Neuronal stem cell (in vitro differentiated cells): ENCODE data around the gene PTPN3.

ENCODE experiments used
- DNase-seq: peaks from one replicate; pipeline ENCODE4 v3.0.0-alpha.2; 2013; ENCODE audit warnings: low spot score
- H2AFZ ChIP-seq: one replicate; pipeline ENCODE4 v1.6.1; 2013; ENCODE audit warnings: mild to moderate bottlenecking, low read length, inconsistent platforms
- H2AK5ac ChIP-seq: 2 replicates; pipeline ENCODE4 v1.6.1; 2013; ENCODE audit warnings: low read depth, mild to moderate bottlenecking, inconsistent platforms, low read length, moderate library complexity, mixed read lengths
- H2BK120ac ChIP-seq: 2 replicates; pipeline ENCODE4 v1.6.1; 2013; ENCODE audit warnings: low read depth, mild to moderate bottlenecking, inconsistent platforms, low read length, moderate library complexity, mixed read lengths
- H2BK12ac ChIP-seq: one replicate; pipeline ENCODE4 v1.6.1; 2013; ENCODE audit warnings: low read length, inconsistent platforms
- H2BK15ac ChIP-seq: 2 replicates; pipeline ENCODE4 v1.6.1; 2013; ENCODE audit warnings: mild to moderate bottlenecking, low read length, inconsistent platforms, mixed read lengths
- H2BK5ac ChIP-seq: one replicate; pipeline ENCODE4 v1.6.1; 2013; ENCODE audit warnings: inconsistent platforms, mild to moderate bottlenecking, low read length, moderate library complexity
- H3K14ac ChIP-seq: one replicate; pipeline ENCODE4 v1.6.1; 2013; ENCODE audit warnings: low read length, inconsistent platforms
- H3K18ac ChIP-seq: 2 replicates; pipeline ENCODE4 v1.6.1; 2013; ENCODE audit warnings: low read length, inconsistent platforms
- H3K23ac ChIP-seq: 2 replicates; pipeline ENCODE4 v1.6.1; 2013; ENCODE audit warnings: low read depth, mild to moderate bottlenecking, mixed read lengths, low read length, inconsistent platforms; ENCODE audit not compliant: poor library complexity
- H3K27ac ChIP-seq: replicated peaks from 3 replicates; pipeline ENCODE4 v1.5.1; 2013; ENCODE audit warnings: low read length, inconsistent platforms
- H3K27me3 ChIP-seq, 3 experiments: 2 replicates each; pipeline ENCODE4 v1.6.1; 2013; ENCODE audit warnings: low read length in 3 of 3, mild to moderate bottlenecking in 2 of 3, inconsistent platforms in 1 of 3, low read depth in 1 of 3, mixed read lengths in 1 of 3, moderate library complexity in 1 of 3; ENCODE audit not compliant: control insufficient read depth in 3 of 3, insufficient read depth in 3 of 3
- H3K36me3 ChIP-seq, 2 donors: replicated peaks in 1 of 2; 2 replicates each; pipeline ENCODE4 v1.6.1; 2013; ENCODE audit warnings: low read length in 2 of 2; ENCODE audit not compliant: control insufficient read depth in 2 of 2, insufficient read depth in 2 of 2
- H3K4ac ChIP-seq: 2 replicates; pipeline ENCODE4 v1.6.1; 2013; ENCODE audit warnings: inconsistent platforms, mild to moderate bottlenecking, low read length, moderate library complexity
- H3K4me1 ChIP-seq, 2 donors: 1 replicate in 1 of 2; 2 replicates in 1 of 2; pipeline ENCODE4 v1.6.1; 2013; ENCODE audit warnings: low read length in 2 of 2, low read depth in 1 of 2; ENCODE audit not compliant: control insufficient read depth in 2 of 2, insufficient read depth in 1 of 2
- H3K4me2 ChIP-seq: one replicate; pipeline ENCODE4 v1.6.1; 2013; ENCODE audit warnings: mild to moderate bottlenecking, low read length, inconsistent platforms; ENCODE audit not compliant: insufficient read depth, poor library complexity, severe bottlenecking
- H3K4me3 ChIP-seq, 2 donors: 2 replicates each; pipeline ENCODE4 v1.5.1; 2013; ENCODE audit warnings: low read length in 2 of 2, mild to moderate bottlenecking in 2 of 2, inconsistent platforms in 1 of 2, moderate library complexity in 1 of 2
- H3K79me1 ChIP-seq: one replicate; pipeline ENCODE4 v1.6.1; 2013; ENCODE audit warnings: low read depth, mild to moderate bottlenecking, inconsistent platforms, low read length, moderate library complexity
- H3K9ac ChIP-seq: one replicate; pipeline ENCODE4 v1.6.1; 2013; ENCODE audit warnings: mild to moderate bottlenecking, low read depth, low read length, inconsistent platforms; ENCODE audit not compliant: poor library complexity
- H3K9me3 ChIP-seq, 2 donors: replicated peaks in 1 of 2; 2 replicates each; pipeline versions ENCODE3 to v1.6.1; 2013; ENCODE audit warnings: low read length in 2 of 2, mild to moderate bottlenecking in 2 of 2, inconsistent platforms in 1 of 2, low read depth in 1 of 2, mixed read lengths in 1 of 2, moderate library complexity in 1 of 2; ENCODE audit not compliant: control insufficient read depth in 2 of 2, insufficient read depth in 1 of 2
- H4K8ac ChIP-seq: one replicate; pipeline ENCODE4 v1.6.1; 2013; ENCODE audit warnings: low read depth, mild to moderate bottlenecking, inconsistent platforms, low read length, moderate library complexity
- H4K91ac ChIP-seq: one replicate; pipeline ENCODE4 v1.6.1; 2013; ENCODE audit warnings: low read length, low read depth, mild to moderate bottlenecking, inconsistent platforms; ENCODE audit not compliant: poor library complexity
- WGBS, 2 donors: extraction: QIAGEN DNeasy Blood & Tissue Kit; methylation state at CpG; one replicate each; pipeline ENCODE4 v1.1.7; 2013; ENCODE audit warnings: missing lambda C conversion rate in 2 of 2, mixed read lengths in 1 of 2; ENCODE audit not compliant: insufficient read length in 2 of 2, insufficient replicate concordance in 1 of 2; ENCODE audit errors: extremely low coverage in 2 of 2; 5-methylcytosine and 5-hydroxymethylcytosine counted together

The PTPN3 gene

GRCh38 chr9:109444771-109445320 lies 53.3 kb downstream of the PTPN3 start:
- DNase-seq, result no peak
- no peak overlapping the region for H2AFZ ChIP-seq
- no peak overlapping the region for H3K4me2 ChIP-seq
- H4K91ac ChIP-seq, result no peak overlapping the region
- no peaks in the 10 kb centered on the region for H3K9me3 ChIP-seq
- H3K4me3 ChIP-seq, result no peak overlapping the region
- no peaks in the 10 kb centered on the region for H3K79me1 ChIP-seq
- peaks cover 6 to 10% of the 10 kb centered on the region in 2 donors for H3K4me1 ChIP-seq
- no peaks in the 10 kb centered on the region for H3K36me3 ChIP-seq
- no peak overlapping the region for H3K27ac ChIP-seq
- no CpG with 5 or more reads among the region's 3 CpGs for WGBS, 2 donors
- no peak overlapping the region for H3K14ac ChIP-seq
- no peak overlapping the region for H3K4ac ChIP-seq
- no peak overlapping the region for H2BK12ac ChIP-seq
- H2BK5ac ChIP-seq, result no peak overlapping the region
- no peak overlapping the region for H3K9ac ChIP-seq
- no peak overlapping the region for H3K18ac ChIP-seq
- H3K27me3 ChIP-seq, result no peaks in the 10 kb centered on the region
- no peak overlapping the region for H2AK5ac ChIP-seq
- H2BK15ac ChIP-seq, result no peak overlapping the region
- no peak overlapping the region for H4K8ac ChIP-seq
- H3K23ac ChIP-seq, result no peak overlapping the region
- H2BK120ac ChIP-seq, result no peak overlapping the region

- Histone ChIP-seq H4K8ac (no peak overlapping the region), H3K4ac (no peak overlapping the region), H3K9ac (no peak overlapping the region), H3K14ac (no peak overlapping the region), H3K27me3 (no peaks in the 10 kb centered on the region), H2AK5ac (no peak overlapping the region), H2BK120ac (no peak overlapping the region), H3K27ac (no peak overlapping the region), H3K9me3 (no peaks in the 10 kb centered on the region), H4K91ac (no peak overlapping the region), H3K36me3 (no peaks in the 10 kb centered on the region), H3K4me3 (no peak overlapping the region), H3K23ac (no peak overlapping the region), H2BK15ac (no peak overlapping the region), H3K79me1 (no peaks in the 10 kb centered on the region), H2AFZ (no peak overlapping the region), H2BK5ac (no peak overlapping the region), H3K18ac (no peak overlapping the region), H3K4me2 (no peak overlapping the region), H2BK12ac (no peak overlapping the region), H3K4me1 (peaks cover under 1% of the 10 kb centered on the region in 2 donors)
- no peak for DNase-seq
- no CpG with 5 or more reads among the region's 2 CpGs for WGBS, 2 donors
Measured at GRCh38 chr9:109442716-109443115, 55.4 kb downstream of the PTPN3 start.

- no peak overlapping the region for H4K8ac ChIP-seq
- no peak overlapping the region for H2BK120ac ChIP-seq
- no peaks in the 10 kb centered on the region for H3K79me1 ChIP-seq
- H3K4me2 ChIP-seq, result no peak overlapping the region
- H2BK5ac ChIP-seq, result no peak overlapping the region
- no peak overlapping the region for H2BK15ac ChIP-seq
- H3K9me3 ChIP-seq, result no peaks in the 10 kb centered on the region
- no peak overlapping the region for H3K27ac ChIP-seq
- H3K27me3 ChIP-seq, result no peaks in the 10 kb centered on the region
- H4K91ac ChIP-seq, result no peak overlapping the region
- WGBS, 2 donors, result no CpG with 5 or more reads among the region's 3 CpGs
- no peak overlapping the region for H2BK12ac ChIP-seq
- peak overlapping the region; percentile 45 for H2AFZ ChIP-seq
- H3K18ac ChIP-seq, result no peak overlapping the region
- no peak for DNase-seq
- H3K4me3 ChIP-seq, result no peak overlapping the region
- H3K14ac ChIP-seq, result no peak overlapping the region
- H3K36me3 ChIP-seq, result no peaks in the 10 kb centered on the region
- no peak overlapping the region for H3K4ac ChIP-seq
- H3K9ac ChIP-seq, result no peak overlapping the region
- peaks cover 4 to 10% of the 10 kb centered on the region in 2 donors for H3K4me1 ChIP-seq
- H2AK5ac ChIP-seq, result no peak overlapping the region
- no peak overlapping the region for H3K23ac ChIP-seq
Measured at GRCh38 chr9:109441296-109441695, 56.8 kb downstream of the PTPN3 start.

GRCh38 chr9:109440797-109441287 lies 57.3 kb downstream of the PTPN3 start:
- H4K8ac ChIP-seq, result no peak overlapping the region
- no peak overlapping the region for H3K14ac ChIP-seq
- H3K4me2 ChIP-seq, result no peak overlapping the region
- no peak overlapping the region for H2AK5ac ChIP-seq
- no peaks in the 10 kb centered on the region for H3K36me3 ChIP-seq
- no peak overlapping the region for H2BK12ac ChIP-seq
- H3K27me3 ChIP-seq, result no peaks in the 10 kb centered on the region
- H3K18ac ChIP-seq, result no peak overlapping the region
- H3K4ac ChIP-seq, result no peak overlapping the region
- peaks cover 4 to 10% of the 10 kb centered on the region in 2 donors for H3K4me1 ChIP-seq
- H3K9ac ChIP-seq, result no peak overlapping the region
- no peak overlapping the region for H2BK120ac ChIP-seq
- peak; percentile 56 for DNase-seq
- no CpG with 5 or more reads among the region's 4 CpGs for WGBS, 2 donors
- H2AFZ ChIP-seq, result peak overlapping the region; percentile 45
- H3K23ac ChIP-seq, result no peak overlapping the region
- no peak overlapping the region for H4K91ac ChIP-seq
- H3K4me3 ChIP-seq, result no peak overlapping the region
- H3K79me1 ChIP-seq, result no peaks in the 10 kb centered on the region
- no peak overlapping the region for H3K27ac ChIP-seq
- H3K9me3 ChIP-seq, result no peaks in the 10 kb centered on the region
- no peak overlapping the region for H2BK5ac ChIP-seq
- H2BK15ac ChIP-seq, result no peak overlapping the region
